Astrocyte (in vitro differentiated cells and primary cell): Measurements from ENCODE around the gene KLK13. TPM values are rescaled to one million over a fixed set of nuclear protein-coding genes. Genes with fewer than 3 reads are reported as not detected.

Source experiments
- DNase-seq: peaks from one replicate; pipeline ENCODE4 v3.0.0-alpha.2; 2010; ENCODE audit warnings: low read depth
- FAIRE-seq: peaks from 2 replicates; lab custom pipeline; 2011; peaks lifted over from hg19 to GRCh38; lab: Jason Lieb, UNC
- H2AFZ ChIP-seq: 2 replicates; pipeline ENCODE4 v1.6.0; 2012; ENCODE audit warnings: low read depth, low read length, inconsistent platforms
- H3K27ac ChIP-seq: 2 replicates; pipeline ENCODE4 v1.5.1; 2011; ENCODE audit warnings: low read depth, low read length, inconsistent platforms
- H3K27me3 ChIP-seq: 2 replicates; pipeline ENCODE4 v1.6.0; 2011; ENCODE audit warnings: low read length, inconsistent platforms; ENCODE audit not compliant: insufficient read depth
- H3K36me3 ChIP-seq: 2 replicates; pipeline ENCODE4 v1.5.1; 2011; ENCODE audit warnings: low read length, inconsistent platforms; ENCODE audit not compliant: insufficient read depth
- H3K4me1 ChIP-seq: 2 replicates; pipeline ENCODE4 v1.5.1; 2011; ENCODE audit warnings: low read length, inconsistent platforms; ENCODE audit not compliant: insufficient read depth
- H3K4me2 ChIP-seq: 2 replicates; pipeline ENCODE4 v1.6.0; 2012; ENCODE audit warnings: low read length, inconsistent platforms
- H3K4me3 ChIP-seq: 2 replicates; pipeline ENCODE4 v1.5.1; 2011; ENCODE audit warnings: low read depth, mild to moderate bottlenecking, low read length, inconsistent platforms; ENCODE audit not compliant: insufficient read depth
- H3K79me2 ChIP-seq: 2 replicates; pipeline ENCODE4 v1.6.0; 2012; ENCODE audit warnings: mild to moderate bottlenecking, low read length, inconsistent platforms; ENCODE audit not compliant: insufficient read depth
- H3K9ac ChIP-seq: 2 replicates; pipeline ENCODE4 v1.6.0; 2012; ENCODE audit warnings: mild to moderate bottlenecking, low read length, inconsistent platforms
- H3K9me3 ChIP-seq: 2 replicates; pipeline ENCODE4 v1.5.1; 2012; ENCODE audit warnings: low read depth, mild to moderate bottlenecking, low read length, inconsistent platforms; ENCODE audit not compliant: insufficient read depth
- H4K20me1 ChIP-seq: 2 replicates; pipeline ENCODE4 v1.6.0; 2012; ENCODE audit warnings: low read length, inconsistent platforms; ENCODE audit not compliant: insufficient read depth
- H3K27ac Mint-ChIP-seq: one replicate; pipeline ENCODE4 v1.8.0; 2021; ENCODE audit warnings: mild to moderate bottlenecking, mixed read lengths; ENCODE audit not compliant: unreplicated experiment
- H3K27me3 Mint-ChIP-seq: one replicate; pipeline ENCODE4 v1.8.0; 2021; ENCODE audit warnings: low read depth, mixed read lengths; ENCODE audit not compliant: unreplicated experiment
- H3K36me3 Mint-ChIP-seq: one replicate; pipeline ENCODE4 v1.8.0; 2021; ENCODE audit warnings: low read depth, mixed read lengths; ENCODE audit not compliant: unreplicated experiment
- H3K4me1 Mint-ChIP-seq: one replicate; pipeline ENCODE4 v1.8.0; 2021; ENCODE audit warnings: low read depth, mixed read lengths; ENCODE audit not compliant: unreplicated experiment
- H3K4me3 Mint-ChIP-seq: one replicate; pipeline ENCODE4 v1.8.0; 2021; ENCODE audit warnings: mild to moderate bottlenecking, moderate library complexity, mixed read lengths; ENCODE audit not compliant: unreplicated experiment
- H3K9me3 Mint-ChIP-seq: one replicate; pipeline ENCODE4 v1.8.0; 2021; ENCODE audit warnings: mild to moderate bottlenecking, mixed read lengths; ENCODE audit not compliant: unreplicated experiment
- CTCF ChIP-seq: IDR thresholded peaks from 2 replicates; pipeline ENCODE4 v1.5.1; 2011; ENCODE audit warnings: low read depth, mild to moderate bottlenecking, inconsistent platforms, low read length, moderate library complexity; ENCODE audit not compliant: insufficient read depth
- EZH2 ChIP-seq: IDR thresholded peaks from 2 replicates; pipeline ENCODE4 v1.6.1; 2012; ENCODE audit warnings: mild to moderate bottlenecking, low read length, inconsistent platforms; ENCODE audit not compliant: insufficient read depth
- total RNA-seq: library from RNA; stranded (reverse); gene quantifications from 2 replicates; pipeline ENCODE4 v1.2.1, GENCODE V29; 2021

Gene KLK13
- total RNA-seq, 1 donor from 2014 or later: 0.32 TPM

GRCh38 chr19:51078104-51078503, 13.2 kb upstream of the KLK13 start:
- Mint-ChIP-seq H3K27ac (no peak overlapping the region), H3K4me1 (no peaks in the 10 kb centered on the region)
- no peak for FAIRE-seq

GRCh38 chr19:51076631-51077213, 11.8 kb upstream of the KLK13 start:
- Histone ChIP-seq H3K9ac (no peak overlapping the region), H4K20me1 (no peaks in the 10 kb centered on the region), H3K9me3 (no peaks in the 10 kb centered on the region), H3K4me1 (no peaks in the 10 kb centered on the region), H3K27me3 (no peaks in the 10 kb centered on the region), H2AFZ (no peak overlapping the region), H3K36me3 (no peaks in the 10 kb centered on the region), H3K4me3 (no peak overlapping the region), H3K79me2 (no peaks in the 10 kb centered on the region), H3K4me2 (no peak overlapping the region), H3K27ac (no peak overlapping the region)
- H3K4me1 Mint-ChIP-seq: no peaks in the 10 kb centered on the region
- no peak for DNase-seq
- H3K36me3 Mint-ChIP-seq: peaks cover 2% of the 10 kb centered on the region
- H3K9me3 Mint-ChIP-seq: peaks cover 6% of the 10 kb centered on the region
- H3K4me3 Mint-ChIP-seq: no peak overlapping the region
- no peak for FAIRE-seq
- H3K27me3 Mint-ChIP-seq: peaks cover 17% of the 10 kb centered on the region
- no peak for TF ChIP-seq EZH2
- TF ChIP-seq CTCF: no peak
- H3K27ac Mint-ChIP-seq: no peak overlapping the region

More at GRCh38 chr19:51078104-51078503, 13.2 kb upstream of the KLK13 start:
- Histone ChIP-seq H2AFZ (no peak overlapping the region), H3K4me3 (no peak overlapping the region), H3K4me1 (no peaks in the 10 kb centered on the region), H3K27me3 (no peaks in the 10 kb centered on the region), H4K20me1 (no peaks in the 10 kb centered on the region), H3K9ac (no peak overlapping the region), H3K36me3 (no peaks in the 10 kb centered on the region), H3K4me2 (no peak overlapping the region), H3K79me2 (no peaks in the 10 kb centered on the region), H3K9me3 (no peaks in the 10 kb centered on the region), H3K27ac (no peak overlapping the region)
- Mint-ChIP-seq H3K4me3 (no peak overlapping the region), H3K27me3 (peaks cover 27% of the 10 kb centered on the region), H3K9me3 (peaks cover 5% of the 10 kb centered on the region), H3K36me3 (peaks cover 2% of the 10 kb centered on the region)
- TF ChIP-seq EZH2 (no peak), CTCF (no peak)
- no peak for DNase-seq

GRCh38 chr19:51075998-51076397, 11.1 kb upstream of the KLK13 start:
- no peaks in the 10 kb centered on the region for H3K9me3 ChIP-seq
- FAIRE-seq (no peak), DNase-seq (no peak)
- H2AFZ ChIP-seq: no peak overlapping the region
- H3K27me3 ChIP-seq: no peaks in the 10 kb centered on the region
- Mint-ChIP-seq H3K4me1 (no peaks in the 10 kb centered on the region), H3K27me3 (peaks cover 14% of the 10 kb centered on the region), H3K36me3 (peaks cover 2% of the 10 kb centered on the region), H3K4me3 (no peak overlapping the region), H3K9me3 (peaks cover 6% of the 10 kb centered on the region), H3K27ac (no peak overlapping the region)
- no peaks in the 10 kb centered on the region for H3K36me3 ChIP-seq
- H4K20me1 ChIP-seq: no peaks in the 10 kb centered on the region
- no peak overlapping the region for H3K9ac ChIP-seq
- no peaks in the 10 kb centered on the region for H3K4me1 ChIP-seq
- no peak overlapping the region for H3K4me3 ChIP-seq
- no peak overlapping the region for H3K27ac ChIP-seq
- H3K4me2 ChIP-seq: no peak overlapping the region
- TF ChIP-seq EZH2 (no peak), CTCF (no peak)
- no peaks in the 10 kb centered on the region for H3K79me2 ChIP-seq
